NCI-H226 (cell line): ENCODE results near the gene FBXL17.

Source experiments
- DNase-seq: peaks from one replicate; pipeline ENCODE4 v3.0.0-alpha.2; 2015

The FBXL17 gene

DNA sequence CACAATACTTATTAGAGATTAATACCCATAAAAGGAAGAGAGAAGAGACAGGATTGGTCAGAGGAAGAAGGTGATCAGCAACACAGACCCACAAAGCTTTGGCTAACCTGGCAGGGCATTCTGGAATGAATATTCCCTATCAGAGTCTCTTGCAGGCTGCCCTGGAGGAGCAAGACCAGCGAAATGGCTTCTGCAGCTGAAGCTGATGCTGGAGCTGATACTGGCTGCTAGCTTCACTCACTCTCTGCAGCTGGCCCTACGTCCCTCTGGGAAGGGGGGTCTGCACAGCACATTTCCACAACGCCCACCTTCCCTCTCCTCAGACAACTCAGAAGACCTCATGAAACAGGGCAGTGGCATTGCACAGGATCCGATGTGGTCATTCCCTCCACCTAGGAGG is 541.3 kb downstream of the FBXL17 start:
- DNase-seq: no peak

GRCh38 chr5:107840161-107840560 is 541.7 kb downstream of the FBXL17 start:
- no peak for DNase-seq

- DNase-seq: no peak
Measured at GRCh38 chr5:107835096-107835495, 546.8 kb downstream of the FBXL17 start.

DNA sequence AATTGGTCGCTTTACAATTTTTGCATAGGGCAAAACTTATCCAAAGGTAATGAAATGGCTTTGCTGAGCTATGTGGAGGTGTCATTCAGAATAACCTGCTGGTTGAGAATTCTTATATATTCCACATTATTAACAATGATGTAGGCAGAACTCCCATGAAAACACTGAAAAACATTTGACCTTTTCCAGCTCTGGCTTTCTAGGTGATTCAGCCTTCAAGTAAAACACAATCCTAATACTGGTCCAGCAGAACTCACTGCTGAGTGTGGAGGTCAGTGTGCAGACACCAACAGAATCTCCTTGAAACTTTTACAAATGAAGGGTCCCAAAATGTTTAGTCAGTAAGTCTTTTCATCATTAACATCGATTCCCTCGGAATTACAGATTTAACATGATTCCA is 549.2 kb downstream of the FBXL17 start:
- no peak for DNase-seq

DNA sequence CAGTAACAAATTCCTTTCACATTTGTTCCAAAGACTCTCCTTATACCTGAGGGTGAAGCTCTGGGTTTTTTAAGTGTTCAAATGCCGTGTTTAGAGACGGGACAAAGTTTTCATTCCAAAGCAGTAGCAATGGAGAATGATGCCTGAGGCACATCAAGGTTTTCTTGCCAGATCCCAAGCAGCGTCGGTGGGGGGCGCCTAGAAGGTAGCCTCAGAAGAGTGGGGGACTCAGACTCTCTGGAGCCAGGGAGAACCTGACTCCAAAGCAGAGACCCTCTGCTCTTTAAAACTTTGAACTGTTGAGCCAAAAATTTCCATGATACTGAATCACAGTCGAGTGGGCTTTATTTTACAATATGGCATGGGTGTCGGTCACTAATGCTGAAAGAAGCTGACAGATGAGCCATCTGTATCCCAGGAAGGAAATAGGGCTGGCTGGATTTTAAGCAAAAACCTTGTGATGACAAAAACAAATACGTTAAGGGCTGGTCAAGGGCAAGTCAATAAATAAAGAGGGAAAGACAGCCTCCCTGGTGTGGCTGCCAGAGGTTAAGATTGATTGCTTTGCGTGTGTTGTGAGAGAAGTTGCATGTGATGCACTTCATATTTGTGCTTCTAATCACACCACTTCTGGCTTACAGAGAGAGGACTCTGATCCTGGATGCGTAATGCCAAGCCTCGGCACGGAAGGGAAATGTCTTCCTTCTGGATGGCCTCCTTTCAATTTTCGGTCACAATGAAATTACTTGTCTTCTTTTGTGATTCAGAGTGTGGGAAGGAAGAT is 550.1 kb downstream of the FBXL17 start:
- DNase-seq: no peak

DNA sequence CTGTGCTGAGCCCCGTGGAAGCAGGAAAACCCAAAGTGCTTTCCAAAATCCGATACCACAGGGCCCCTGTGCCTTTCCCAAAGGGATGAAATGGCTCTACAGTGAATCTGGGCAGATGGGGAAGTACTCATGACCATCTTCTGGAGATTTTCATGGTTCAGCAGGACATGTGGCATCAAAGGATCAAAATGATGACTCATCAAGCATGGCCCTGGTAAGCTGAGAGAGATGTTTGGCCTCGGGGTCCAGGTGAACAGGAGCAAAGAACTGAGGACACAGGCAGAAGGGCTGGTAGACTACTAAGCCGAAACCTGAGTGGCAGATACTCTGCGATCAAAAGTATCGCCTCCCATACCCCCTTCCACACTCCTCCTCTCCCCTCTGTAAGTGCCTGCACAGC is 551.1 kb downstream of the FBXL17 start:
- DNase-seq: no peak

GRCh38 chr5:107826311-107827000 is 555.4 kb downstream of the FBXL17 start:
- no peak for DNase-seq

DNA sequence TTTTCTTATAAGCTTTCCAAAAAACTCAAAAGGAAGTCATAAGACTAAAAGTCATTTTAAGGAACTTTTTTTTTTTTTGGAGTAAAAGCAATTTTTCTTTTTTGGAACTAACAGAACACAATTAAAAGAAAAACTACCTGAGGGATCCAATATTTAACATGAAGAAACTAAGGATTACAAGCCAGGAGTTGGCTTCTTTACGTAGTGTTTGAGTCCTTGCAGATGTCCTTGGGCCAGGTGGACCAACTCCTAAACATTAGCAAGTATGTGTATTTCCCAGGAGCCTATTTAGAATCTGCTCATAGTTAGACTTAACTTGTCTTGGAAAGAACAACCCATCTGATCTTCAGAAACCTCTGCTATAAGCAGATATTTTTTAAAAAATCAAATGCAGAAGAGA is 557.1 kb downstream of the FBXL17 start:
- no peak for DNase-seq

GRCh38 chr5:107821288-107821687 is 560.6 kb downstream of the FBXL17 start:
- no peak for DNase-seq

DNA sequence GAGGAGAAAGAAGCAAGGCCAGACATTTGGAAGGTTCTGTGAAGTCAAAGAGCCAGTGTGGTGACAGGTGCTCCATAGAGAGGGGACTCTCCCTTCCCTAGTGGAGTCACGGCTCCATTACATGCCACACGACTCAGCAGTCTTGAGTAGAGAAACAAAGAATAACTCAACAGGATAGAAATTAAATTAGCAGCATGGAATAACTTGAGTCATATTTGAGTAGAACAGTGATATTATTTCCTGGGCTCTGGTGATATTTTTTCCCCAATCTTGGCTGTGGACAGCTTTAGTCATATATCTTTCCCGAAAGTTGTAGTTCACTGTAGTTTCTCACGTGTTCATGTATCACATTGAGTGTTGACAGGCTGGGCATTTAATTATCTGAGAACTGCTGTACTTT is 561.5 kb downstream of the FBXL17 start:
- no peak for DNase-seq

GRCh38 chr5:107817951-107818350 is 563.9 kb downstream of the FBXL17 start:
- no peak for DNase-seq

DNA sequence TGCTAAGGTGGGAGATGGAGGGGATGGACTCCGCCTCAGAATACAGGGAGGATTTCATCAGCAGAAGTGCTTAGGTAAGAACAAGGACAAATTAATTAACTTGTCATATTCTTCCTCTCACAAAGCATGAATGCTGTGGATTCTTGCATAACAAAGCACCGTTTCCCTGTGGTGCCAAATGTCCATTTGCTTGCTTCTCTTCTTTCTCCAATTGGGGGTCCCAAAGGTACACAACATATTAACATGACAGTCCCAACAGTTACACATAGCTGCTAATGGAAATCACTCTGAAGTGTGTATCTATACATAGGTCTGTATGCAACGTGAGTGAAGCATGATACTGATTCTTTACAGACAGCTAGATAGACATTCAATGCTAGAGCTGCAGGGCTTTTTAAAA is 564.5 kb downstream of the FBXL17 start:
- DNase-seq: no peak

GRCh38 chr5:107815109-107815508 is 566.8 kb downstream of the FBXL17 start:
- no peak for DNase-seq

DNA sequence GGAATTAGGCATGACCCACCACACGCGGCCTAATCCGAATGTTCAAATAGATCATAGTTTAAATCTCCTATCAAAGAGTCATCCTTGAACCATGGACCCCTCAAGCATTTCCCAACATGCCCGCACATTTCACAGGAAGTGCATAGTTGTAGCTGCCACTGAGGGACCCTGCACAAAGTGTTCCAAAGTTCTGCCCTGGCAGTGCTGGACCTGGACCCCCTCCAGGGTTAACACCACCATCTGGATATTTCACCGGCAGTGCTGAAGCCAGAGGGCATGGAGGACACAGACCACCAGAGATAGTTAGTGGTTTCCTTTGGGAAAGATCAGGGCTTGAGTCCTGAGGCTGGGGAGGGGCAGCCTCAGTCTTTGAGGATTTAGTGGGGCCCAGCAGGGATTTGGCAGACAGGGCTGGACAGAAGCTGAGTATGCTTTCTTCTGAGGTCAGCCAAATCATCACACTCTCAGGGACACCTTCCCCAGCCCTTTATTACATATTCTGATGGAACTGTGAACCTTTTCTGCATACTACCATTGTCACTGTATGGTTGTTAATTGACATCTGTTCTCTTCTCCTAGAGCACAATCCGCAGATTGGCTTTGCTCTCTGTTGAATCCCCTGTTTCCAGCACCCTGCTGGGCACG is 567.6 kb downstream of the FBXL17 start:
- DNase-seq: no peak

DNA sequence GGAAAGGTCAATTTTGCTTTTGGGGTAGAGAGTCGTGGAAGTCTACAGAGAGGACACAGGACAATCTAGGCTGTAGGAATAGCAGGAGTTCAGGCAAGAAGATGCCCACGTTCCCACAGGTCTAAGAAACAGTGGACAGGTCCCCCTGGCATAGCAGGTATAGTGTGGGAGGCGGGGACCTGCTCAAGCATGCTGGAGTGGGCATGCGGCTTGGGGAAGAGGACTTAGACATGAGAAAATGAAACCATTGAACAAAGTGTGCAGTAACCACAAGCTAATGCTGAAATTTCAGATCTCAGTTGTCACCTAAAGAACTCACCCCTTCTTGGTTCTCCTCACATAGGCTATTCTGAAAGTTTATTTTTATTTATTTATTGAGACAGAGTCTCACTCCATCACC is 568.3 kb downstream of the FBXL17 start:
- DNase-seq: no peak

DNA sequence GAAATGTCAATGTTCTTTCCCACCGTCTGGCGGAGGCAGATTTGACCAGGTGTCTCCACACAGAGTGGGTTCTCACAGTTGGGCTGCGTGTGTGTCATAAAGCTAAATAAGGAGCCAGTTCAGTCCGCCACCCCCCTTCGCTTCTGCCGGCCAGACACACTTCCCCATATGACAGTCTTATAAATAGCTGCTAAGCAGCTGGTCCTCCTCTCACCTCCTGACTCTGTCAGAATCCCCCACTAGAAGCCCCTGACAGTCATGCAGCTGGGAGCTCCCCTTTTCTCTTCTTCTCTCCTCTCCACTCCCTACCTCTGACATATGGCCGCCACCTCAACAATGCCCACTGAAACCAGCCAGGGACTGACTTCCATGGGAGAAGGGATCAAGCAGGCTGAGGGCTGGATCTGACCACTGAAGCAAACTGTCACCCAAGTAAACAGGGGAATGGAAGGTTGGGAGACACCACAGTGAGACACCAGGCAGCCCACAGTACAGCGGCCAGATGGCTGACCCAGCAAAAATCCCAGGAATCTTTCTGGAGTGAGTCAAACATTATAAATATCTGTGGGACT is 569.2 kb downstream of the FBXL17 start:
- no peak for DNase-seq

DNA sequence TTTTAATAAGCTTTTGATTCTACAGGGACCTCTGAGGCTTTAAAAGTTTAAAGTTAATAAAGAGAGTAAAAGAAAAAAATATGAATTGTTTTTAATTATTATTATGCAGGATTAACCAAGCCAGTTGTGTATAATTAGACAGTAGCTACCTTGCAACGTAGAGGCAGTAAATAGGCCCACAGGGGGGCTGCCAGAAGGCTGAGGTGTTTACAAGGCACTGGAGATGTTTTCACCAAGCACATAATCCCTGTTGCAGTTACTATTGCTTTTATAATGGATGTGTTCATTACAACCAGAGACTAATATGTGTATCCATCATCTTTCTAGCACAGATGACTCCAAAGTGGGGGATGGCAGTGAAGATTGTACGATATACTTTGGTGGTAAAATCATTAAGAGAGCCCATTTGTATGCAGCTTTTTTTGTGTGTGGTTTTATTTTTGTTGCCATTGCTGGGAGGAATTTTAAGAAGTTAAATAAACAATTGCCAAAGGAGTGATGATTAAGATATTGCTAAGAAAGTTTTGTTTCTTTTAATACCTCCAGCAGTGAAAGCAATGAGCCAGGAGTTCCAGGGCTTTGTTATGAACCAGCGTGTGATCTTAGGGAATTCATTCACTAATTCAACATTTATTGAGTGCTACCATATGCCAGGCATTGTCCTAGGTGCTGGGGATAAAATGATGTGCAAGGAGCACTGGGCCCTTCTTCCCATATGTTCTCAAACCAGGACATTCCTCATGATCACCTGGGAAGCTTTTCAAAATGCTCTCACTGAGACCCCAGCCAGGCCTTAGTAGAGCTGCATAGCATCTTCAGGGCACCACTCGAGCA is 572.5 kb downstream of the FBXL17 start:
- no peak for DNase-seq
